Activated CD8-positive, alpha-beta T cell treated with anti-CD3 and anti-CD28 coated beads for 36 hours (primary cell): ENCODE results near the gene SIVA1. TPM values are rescaled to one million over a fixed set of nuclear protein-coding genes. Genes with fewer than 3 reads are reported as not detected.

Experiments used
- ATAC-seq: fragments of 200-7000 bp; cut with Tn5 transposase; one replicate; pipeline ENCODE4 v1.10.0; 2021; ENCODE audit warnings: mild to moderate bottlenecking, moderate library complexity
- CTCF ChIA-PET: fragments of 350-600 bp; sonication (Branson Sonifier 250); formaldehyde crosslinking; loops from one replicate; lab custom pipeline; 2021; ENCODE audit warnings: antibody characterized with exemption; lab: Charles Lee
- POLR2A ChIA-PET: fragments of 350-600 bp; sonication (Branson Sonifier 250); formaldehyde crosslinking; loops from one replicate; lab custom pipeline; 2021; ENCODE audit warnings: antibody characterized with exemption; lab: Charles Lee
- DNase-seq: peaks from one replicate; pipeline ENCODE4 v3.0.0-alpha.2; 2020
- H3K27ac Mint-ChIP-seq: one replicate; pipeline ENCODE4 v1.8.0; 2021; ENCODE audit warnings: mild to moderate bottlenecking, mixed read lengths
- H3K27me3 Mint-ChIP-seq: one replicate; pipeline ENCODE4 v1.8.0; 2021; ENCODE audit warnings: mixed read lengths
- H3K36me3 Mint-ChIP-seq: one replicate; pipeline ENCODE4 v1.8.0; 2021; ENCODE audit warnings: low read depth, mixed read lengths
- H3K4me1 Mint-ChIP-seq: one replicate; pipeline ENCODE4 v1.8.0; 2021; ENCODE audit warnings: low read depth, mixed read lengths
- H3K4me3 Mint-ChIP-seq: one replicate; pipeline ENCODE4 v1.8.0; 2021; ENCODE audit warnings: mild to moderate bottlenecking, moderate library complexity, mixed read lengths
- H3K9me3 Mint-ChIP-seq: one replicate; pipeline ENCODE4 v1.8.0; 2021; ENCODE audit warnings: mixed read lengths
- CTCF ChIP-seq: fragments of 200-600 bp; IDR thresholded peaks from one replicate; pipeline ENCODE4 v1.8.0; 2022; ENCODE audit warnings: antibody characterized with exemption, mild to moderate bottlenecking
- intact Hi-C: fragments of 100-400 bp; cut with micrococcal nuclease; formaldehyde crosslinking; loops from one replicate; pipeline ENCODE4 v1.10.0; 2022
- total RNA-seq, 2 experiments: library from RNA; stranded (reverse); gene quantifications; one replicate each; pipeline ENCODE4 v1.2.3, GENCODE V29; 2021

Gene SIVA1
- total RNA-seq, 2 experiments from 2014 or later, result 115 to 125 TPM

GRCh38 chr14:104791425-104791824 is 38.5 kb downstream of the SIVA1 start:
- peaks cover 35% of the 10 kb centered on the region for H3K4me1 Mint-ChIP-seq
- no peak for ATAC-seq
- H3K9me3 Mint-ChIP-seq, result no peaks in the 10 kb centered on the region
- CTCF ChIA-PET, result interaction anchor here (1.4 to 2.8 kb wide), 3 partner anchors 21 to 39 kb away, joined by 4 to 13 read pairs (median 5); no protein-coding TSS in a partner anchor
- DNase-seq, result no peak
- no peak overlapping the region for H3K27ac Mint-ChIP-seq
- H3K36me3 Mint-ChIP-seq, result no peaks in the 10 kb centered on the region
- H3K4me3 Mint-ChIP-seq, result no peak overlapping the region
- H3K27me3 Mint-ChIP-seq, result no peaks in the 10 kb centered on the region
- no peak for TF ChIP-seq CTCF
- intact Hi-C loops, result no loop called here
- POLR2A ChIA-PET, result interaction anchor here (0.7 to 1.0 kb wide), 2 partner anchors 9 to 230 kb away, joined by 3 read pairs; partner anchors contain the start of genes CDCA4 and ZBTB42

GRCh38 chr14:104792101-104792884 is 39.3 kb downstream of the SIVA1 start:
- CTCF ChIA-PET, result interaction anchor here (1.0 to 2.8 kb wide), 3 partner anchors 22 to 24 kb away, joined by 4 to 13 read pairs (median 4); no protein-coding TSS in a partner anchor
- ATAC-seq (no peak), DNase-seq (no peak)
- intact Hi-C loops, result no loop called here
- Mint-ChIP-seq H3K36me3 (no peaks in the 10 kb centered on the region), H3K27ac (no peak overlapping the region), H3K9me3 (no peaks in the 10 kb centered on the region), H3K4me3 (no peak overlapping the region), H3K4me1 (peaks cover 32% of the 10 kb centered on the region), H3K27me3 (no peaks in the 10 kb centered on the region)
- POLR2A ChIA-PET, result interaction anchor here (0.7 kb wide), 1 partner anchor 229 kb away, joined by 3 read pairs; the partner anchor contains the start of gene CDCA4
- TF ChIP-seq CTCF, result no peak

GRCh38 chr14:104792945-104793702 is 40.2 kb downstream of the SIVA1 start:
- DNase-seq, result no peak
- intact Hi-C loops, result no loop called here
- Mint-ChIP-seq H3K27ac (no peak overlapping the region), H3K27me3 (no peaks in the 10 kb centered on the region), H3K9me3 (no peaks in the 10 kb centered on the region), H3K4me3 (peak overlapping the region; percentile 89), H3K36me3 (no peaks in the 10 kb centered on the region), H3K4me1 (peaks cover 29% of the 10 kb centered on the region)
- CTCF ChIA-PET, result interaction anchor here (1.0 to 1.8 kb wide), 2 partner anchors 24 kb away, joined by 4 to 6 read pairs; no protein-coding TSS in a partner anchor
- POLR2A ChIA-PET, result interaction anchor here (0.5 to 1.7 kb wide), 2 partner anchors 9 to 28 kb away, joined by 3 to 5 read pairs; no protein-coding TSS in a partner anchor
- no peak for ATAC-seq
- no peak for TF ChIP-seq CTCF

GRCh38 chr14:104793703-104793959 is 40.7 kb downstream of the SIVA1 start:
- peak overlapping the region; percentile 81 for H3K27ac Mint-ChIP-seq
- H3K4me3 Mint-ChIP-seq, result peak overlapping the region; percentile 89
- H3K27me3 Mint-ChIP-seq, result no peaks in the 10 kb centered on the region
- CTCF ChIA-PET, result interaction anchor here (1.8 kb wide), 1 partner anchor 25 kb away, joined by 6 read pairs; no protein-coding TSS in a partner anchor
- TF ChIP-seq CTCF, result no peak
- POLR2A ChIA-PET, result interaction anchor here (1.7 kb wide), 1 partner anchor 9 kb away, joined by 5 read pairs; no protein-coding TSS in a partner anchor
- H3K4me1 Mint-ChIP-seq, result peaks cover 29% of the 10 kb centered on the region
- ATAC-seq (no peak), DNase-seq (no peak)
- H3K36me3 Mint-ChIP-seq, result no peaks in the 10 kb centered on the region
- intact Hi-C loops, result no loop called here
- H3K9me3 Mint-ChIP-seq, result no peaks in the 10 kb centered on the region
